Brain microvascular endothelial cell (primary cell): ENCODE data around the gene NHLRC4.

Experiments
- DNase-seq: peaks from one replicate; pipeline ENCODE4 v3.0.0-alpha.2; 2020
- H3K27ac ChIP-seq: fragments of 250-450 bp; sonication (Bioruptor Pico); 2 replicates; pipeline ENCODE4 v1.5.1; 2020; ENCODE audit warnings: mild to moderate bottlenecking, moderate library complexity
- H3K27me3 ChIP-seq: fragments of 250-450 bp; sonication (Bioruptor Pico); replicated peaks from 2 replicates; pipeline ENCODE4 v1.5.1; 2020; ENCODE audit warnings: mild to moderate bottlenecking
- H3K36me3 ChIP-seq: fragments of 250-450 bp; sonication (Bioruptor Pico); replicated peaks from 2 replicates; pipeline ENCODE4 v1.5.1; 2020; ENCODE audit warnings: mild to moderate bottlenecking
- H3K4me3 ChIP-seq: 2 replicates; pipeline ENCODE4 v1.5.1; 2011; ENCODE audit warnings: low read depth, mild to moderate bottlenecking, control low read depth, low read length, moderate library complexity
- in situ Hi-C: cut with HindIII; loops from 2 replicates; pipeline ENCODE4 v1.10.0; 2017; ENCODE audit warnings: low sequenced_read_pairs, low pct_ligation_motif_present
- TF ChIP-seq, protein P1 (sequence below): IDR thresholded peaks from 2 replicates; pipeline ENCODE4 v1.5.1; 2011; ENCODE audit warnings: low read depth, mild to moderate bottlenecking, moderate library complexity, low read length, control low read depth, inconsistent platforms; ENCODE audit errors: missing control alignments

NHLRC4 gene

GRCh38 chr16:567373-568256, 810 bp downstream of the NHLRC4 start:
- Histone ChIP-seq H3K4me3 (no peak overlapping the region), H3K36me3 (no peaks in the 10 kb centered on the region), H3K27ac (no peak overlapping the region), H3K27me3 (no peaks in the 10 kb centered on the region)
- in situ Hi-C loops, result no loop called here
- TF ChIP-seq, protein P1, sequence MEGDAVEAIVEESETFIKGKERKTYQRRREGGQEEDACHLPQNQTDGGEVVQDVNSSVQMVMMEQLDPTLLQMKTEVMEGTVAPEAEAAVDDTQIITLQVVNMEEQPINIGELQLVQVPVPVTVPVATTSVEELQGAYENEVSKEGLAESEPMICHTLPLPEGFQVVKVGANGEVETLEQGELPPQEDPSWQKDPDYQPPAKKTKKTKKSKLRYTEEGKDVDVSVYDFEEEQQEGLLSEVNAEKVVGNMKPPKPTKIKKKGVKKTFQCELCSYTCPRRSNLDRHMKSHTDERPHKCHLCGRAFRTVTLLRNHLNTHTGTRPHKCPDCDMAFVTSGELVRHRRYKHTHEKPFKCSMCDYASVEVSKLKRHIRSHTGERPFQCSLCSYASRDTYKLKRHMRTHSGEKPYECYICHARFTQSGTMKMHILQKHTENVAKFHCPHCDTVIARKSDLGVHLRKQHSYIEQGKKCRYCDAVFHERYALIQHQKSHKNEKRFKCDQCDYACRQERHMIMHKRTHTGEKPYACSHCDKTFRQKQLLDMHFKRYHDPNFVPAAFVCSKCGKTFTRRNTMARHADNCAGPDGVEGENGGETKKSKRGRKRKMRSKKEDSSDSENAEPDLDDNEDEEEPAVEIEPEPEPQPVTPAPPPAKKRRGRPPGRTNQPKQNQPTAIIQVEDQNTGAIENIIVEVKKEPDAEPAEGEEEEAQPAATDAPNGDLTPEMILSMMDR, result no peak
- DNase-seq, result no peak

- Histone ChIP-seq H3K27ac (no peak overlapping the region), H3K4me3 (no peak overlapping the region), H3K27me3 (no peaks in the 10 kb centered on the region), H3K36me3 (no peaks in the 10 kb centered on the region)
- in situ Hi-C loops, result no loop called here
- DNase-seq, result no peak
- TF ChIP-seq, protein P1, result no peak
Observed at GRCh38 chr16:568401-569258, 1.8 kb downstream of the NHLRC4 start.

DNA sequence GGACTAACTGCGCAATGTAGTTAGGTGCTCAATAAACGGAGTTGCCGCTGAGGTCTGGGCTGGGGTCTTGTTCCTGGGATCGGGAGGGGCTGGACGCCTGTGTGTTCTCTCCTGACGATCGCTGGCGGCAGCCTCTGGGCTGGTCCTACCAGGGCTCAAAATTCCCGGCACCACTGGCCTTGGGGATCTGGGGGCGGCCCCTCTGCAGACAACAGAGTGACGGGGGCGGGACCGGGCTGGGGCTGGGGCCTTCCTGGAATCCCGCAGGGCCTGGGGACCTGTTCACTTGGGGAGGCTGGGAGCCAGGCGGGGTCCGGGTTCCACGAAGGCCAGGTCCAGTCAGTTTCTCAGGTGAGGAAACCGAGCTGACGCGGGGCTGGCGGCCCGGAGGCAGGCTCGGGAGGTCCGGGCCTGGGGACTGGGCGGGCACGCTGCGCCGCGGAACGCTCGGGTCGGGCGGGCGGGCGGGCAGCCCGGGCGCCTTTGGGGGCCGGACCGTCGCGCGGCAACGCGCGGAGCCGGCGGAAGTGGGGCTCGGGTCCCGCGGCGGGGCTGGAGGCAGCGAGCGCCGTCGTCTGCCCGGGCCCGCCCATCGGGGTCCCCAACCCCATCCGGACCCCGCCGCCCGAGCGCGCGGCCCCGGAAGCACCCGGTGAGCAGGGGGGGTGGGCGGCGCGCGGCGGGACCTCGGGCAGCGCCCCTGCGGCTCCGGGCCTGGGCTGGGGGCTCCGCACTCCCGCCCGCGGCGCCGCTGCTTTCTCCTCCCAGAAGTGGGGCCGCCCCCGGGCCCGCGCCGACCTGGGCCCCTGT, 2.8 kb downstream of the NHLRC4 start, which contains the start of gene PIGQ:
Gene PIGQ (plus strand): TSS at position 524 of the 810 bp plus-strand sequence. CDS start 4,107 bp downstream, outside the sequence.
- Histone ChIP-seq H3K36me3 (peaks cover 4% of the 10 kb centered on the region), H3K27me3 (no peaks in the 10 kb centered on the region), H3K4me3 (peak within 1 kb of the TSS; percentile 77), H3K27ac (peak within 1 kb of the TSS; percentile 53)
- DNase-seq, result no peak
- in situ Hi-C loops, result no loop called here
- TF ChIP-seq, protein P1, result no peak

DNA sequence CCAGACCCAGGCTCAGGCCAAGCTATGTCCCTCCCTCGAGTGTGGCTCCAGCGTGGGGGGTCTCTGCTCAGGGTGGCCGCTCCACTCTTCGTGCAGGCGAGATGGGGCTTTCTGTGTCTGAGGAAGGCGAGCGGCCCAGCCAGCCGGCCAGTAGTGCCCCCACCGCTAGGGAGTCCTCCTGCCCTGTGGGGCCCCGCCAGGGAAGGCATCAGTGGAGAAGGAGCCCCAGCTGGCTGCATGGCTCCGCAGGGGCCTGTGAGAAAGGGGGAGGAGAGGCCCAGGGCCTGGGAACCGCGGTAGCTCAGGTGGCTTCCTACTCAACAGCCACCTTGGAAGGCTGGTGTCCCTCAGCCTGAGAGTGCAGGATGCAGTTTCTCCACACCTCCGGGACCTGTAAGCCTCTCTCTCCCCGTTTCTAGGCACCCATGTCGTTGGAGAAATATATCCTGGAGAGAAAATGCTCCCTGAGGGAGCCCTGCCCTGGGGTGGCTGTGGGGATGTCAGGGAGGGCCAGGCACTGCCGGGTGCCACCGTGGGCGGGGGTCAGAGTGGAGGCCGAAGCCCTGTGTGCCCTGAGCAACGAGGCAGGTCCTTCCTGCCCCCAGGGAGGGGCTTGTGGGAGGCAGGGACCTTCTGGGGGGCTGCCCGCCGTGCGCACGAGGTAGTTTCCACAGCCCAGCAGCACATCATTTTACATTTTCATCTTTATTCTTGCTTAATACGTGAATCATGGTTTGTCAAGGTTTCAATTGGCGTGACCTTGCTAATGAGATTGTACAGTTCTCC, 6.3 kb downstream of the NHLRC4 start:
- TF ChIP-seq, protein P1, result no peak
- DNase-seq, result no peak
- H3K36me3 ChIP-seq, result peaks cover 17% of the 10 kb centered on the region
- no peak overlapping the region for H3K4me3 ChIP-seq
- in situ Hi-C loops, result no loop called here
- H3K27me3 ChIP-seq, result no peaks in the 10 kb centered on the region
- H3K27ac ChIP-seq, result no peak overlapping the region
